DMS153 (cell line): ENCODE data around the gene FBXL17.

Experiments used
- DNase-seq: peaks from one replicate; lab custom pipeline; 2025; lab: John Stamatoyannopoulos, UW

FBXL17 gene

GRCh38 chr5:108249785-108250426 lies 132.0 kb downstream of the FBXL17 start:
- DNase-seq = no peak

- no peak for DNase-seq
Observed at GRCh38 chr5:108249095-108249784, 132.7 kb downstream of the FBXL17 start.

- no peak for DNase-seq
Observed at GRCh38 chr5:108238936-108239887, 142.7 kb downstream of the FBXL17 start.

GRCh38 chr5:108238461-108238860 lies 143.4 kb downstream of the FBXL17 start:
- no peak for DNase-seq

GRCh38 chr5:108233617-108234155 lies 148.2 kb downstream of the FBXL17 start:
- no peak for DNase-seq

GRCh38 chr5:108232805-108233204 lies 149.1 kb downstream of the FBXL17 start:
- DNase-seq = no peak

GRCh38 chr5:108222011-108222410 lies 159.9 kb downstream of the FBXL17 start:
- no peak for DNase-seq

GRCh38 chr5:108220834-108221233 lies 161.1 kb downstream of the FBXL17 start:
- no peak for DNase-seq

- DNase-seq = no peak
Observed at GRCh38 chr5:108216890-108217289, 165.0 kb downstream of the FBXL17 start.

- DNase-seq = no peak
Observed at GRCh38 chr5:108214857-108215256, 167.0 kb downstream of the FBXL17 start.

GRCh38 chr5:108212775-108213346 lies 169.0 kb downstream of the FBXL17 start:
- no peak for DNase-seq

GRCh38 chr5:108206707-108207106 lies 175.2 kb downstream of the FBXL17 start:
- DNase-seq = no peak

GRCh38 chr5:108201721-108202120 lies 180.2 kb downstream of the FBXL17 start:
- no peak for DNase-seq

GRCh38 chr5:108196276-108196675 lies 185.6 kb downstream of the FBXL17 start:
- DNase-seq = no peak

- DNase-seq = no peak
Observed at GRCh38 chr5:108193021-108193795, 188.7 kb downstream of the FBXL17 start.

GRCh38 chr5:108184940-108185339 lies 197.0 kb downstream of the FBXL17 start:
- no peak for DNase-seq

GRCh38 chr5:108181975-108182374 lies 199.9 kb downstream of the FBXL17 start:
- DNase-seq = no peak

- no peak for DNase-seq
Observed at GRCh38 chr5:108174286-108174685, 207.6 kb downstream of the FBXL17 start.

GRCh38 chr5:108171759-108172158 lies 210.1 kb downstream of the FBXL17 start:
- DNase-seq = no peak

GRCh38 chr5:108168915-108169314 lies 213.0 kb downstream of the FBXL17 start:
- no peak for DNase-seq

GRCh38 chr5:108167174-108167573 lies 214.7 kb downstream of the FBXL17 start:
- no peak for DNase-seq
